ENCODE measurements around the gene NRIP1. TPM values are rescaled to one million over a fixed set of nuclear protein-coding genes. Genes with fewer than 3 reads are reported as not detected.

NRIP1 gene
- total and polyA plus RNA-seq, 2 donors (not counting 3 experiments of a cell fraction or from before 2014, with no cell fraction given), result 2.8 to 24.0 TPM

DNA sequence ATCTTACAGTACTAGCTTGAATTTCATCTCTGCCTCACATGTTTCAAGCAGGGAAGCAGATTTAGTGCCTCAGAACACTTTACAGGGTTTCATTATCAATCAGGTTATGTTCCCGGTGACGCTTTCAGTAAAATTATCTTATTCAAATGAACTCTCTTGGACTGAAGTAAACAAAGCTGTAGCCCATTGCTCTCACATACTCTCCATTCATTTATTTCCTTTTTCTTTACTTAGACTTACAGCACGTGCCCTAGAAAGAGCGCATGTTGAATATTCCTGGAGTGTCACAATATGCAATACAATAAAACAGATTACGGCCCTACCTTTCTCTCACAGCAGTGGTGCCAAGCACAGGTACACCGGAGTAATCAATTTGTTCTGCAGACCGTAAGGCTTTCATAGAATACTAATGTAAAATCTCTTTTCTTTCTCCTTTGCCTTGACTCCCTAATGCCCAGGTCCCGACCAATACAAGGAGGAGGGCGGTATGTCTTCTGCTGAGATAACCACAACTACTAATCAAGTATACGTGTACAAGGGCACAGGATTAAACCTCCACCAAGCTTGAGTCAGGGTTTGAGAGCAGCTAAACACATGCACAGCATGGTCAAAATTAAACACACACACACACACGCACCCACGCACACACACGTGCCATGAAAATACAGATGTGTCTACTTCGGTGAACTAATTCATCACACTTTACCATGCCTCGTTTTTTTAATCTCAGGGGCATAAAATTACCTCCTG, 62.8 kb downstream of the NRIP1 start:
- Histone ChIP-seq H2AFZ (ENCODE audit: low read depth, low read length) (no peak overlapping the region), H3K9me3 (replicated peaks; ENCODE audit: control insufficient read depth, insufficient read depth, low read length) (no peaks in the 10 kb centered on the region), H3K27me3 (ENCODE audit: control insufficient read depth in 2 of 2, insufficient read depth in 2 of 2, low read length in 2 of 2) (no peaks in the 10 kb centered on the region), H4K20me1 (replicated peaks; ENCODE audit: control insufficient read depth, extremely low read depth, insufficient read depth, low read length) (peaks cover 5% of the 10 kb centered on the region), H3K9ac (replicated peaks; ENCODE audit: extremely low read depth, insufficient read depth, low read length) (no peak overlapping the region), H3K4me2 (ENCODE audit: insufficient read depth, low read length) (no peak overlapping the region), H3K27ac (ENCODE audit: insufficient read depth, low read depth, low read length) (no peak overlapping the region), H3K36me3 (ENCODE audit: control insufficient read depth in 2 of 2, extremely low read depth in 1 of 2, insufficient read depth in 2 of 2, low read length in 2 of 2) (no peaks in the 10 kb centered on the region), H3K4me3 (replicated peaks in 1 of 3; ENCODE audit: insufficient read depth in 1 of 3, low read depth in 1 of 3, low read length in 3 of 3) (no peak overlapping the region), H3K79me2 (ENCODE audit: control insufficient read depth, insufficient read depth, low read length) (peaks cover 91% of the 10 kb centered on the region), H3K4me1 (ENCODE audit: control insufficient read depth, extremely low read depth, insufficient read depth, low read length) (peaks cover 14% of the 10 kb centered on the region), H3K9me1 (replicated peaks; ENCODE audit: control insufficient read depth, extremely low read depth, insufficient read depth, low read length) (no peaks in the 10 kb centered on the region)
- intact Hi-C loops (cut with micrococcal nuclease), result no loop called here
- BruUV-seq (replicated peaks), result no TSS peak
- no peak for TF ChIP-seq JUN (IDR thresholded peaks at IDR 0.05; ENCODE audit: borderline replicate concordance, insufficient read depth, insufficient read length, low read depth)
- TF ChIP-seq EZH2 (IDR thresholded peaks at IDR 0.05; ENCODE audit: borderline replicate concordance, low read depth, low read length, severe bottlenecking), result no peak
- TF ChIP-seq MYC (IDR thresholded peaks at IDR 0.05; ENCODE audit: low read depth, low read length), result no peak
- TF ChIP-seq, protein P1, sequence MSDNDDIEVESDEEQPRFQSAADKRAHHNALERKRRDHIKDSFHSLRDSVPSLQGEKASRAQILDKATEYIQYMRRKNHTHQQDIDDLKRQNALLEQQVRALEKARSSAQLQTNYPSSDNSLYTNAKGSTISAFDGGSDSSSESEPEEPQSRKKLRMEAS (IDR thresholded peaks at IDR 0.05; ENCODE audit: insufficient read depth, insufficient read length), result no peak
- TF ChIP-seq FOS (IDR thresholded peaks at IDR 0.05; ENCODE audit: borderline replicate concordance, insufficient read depth, low read length), result no peak
- TF ChIP-seq, protein P2, sequence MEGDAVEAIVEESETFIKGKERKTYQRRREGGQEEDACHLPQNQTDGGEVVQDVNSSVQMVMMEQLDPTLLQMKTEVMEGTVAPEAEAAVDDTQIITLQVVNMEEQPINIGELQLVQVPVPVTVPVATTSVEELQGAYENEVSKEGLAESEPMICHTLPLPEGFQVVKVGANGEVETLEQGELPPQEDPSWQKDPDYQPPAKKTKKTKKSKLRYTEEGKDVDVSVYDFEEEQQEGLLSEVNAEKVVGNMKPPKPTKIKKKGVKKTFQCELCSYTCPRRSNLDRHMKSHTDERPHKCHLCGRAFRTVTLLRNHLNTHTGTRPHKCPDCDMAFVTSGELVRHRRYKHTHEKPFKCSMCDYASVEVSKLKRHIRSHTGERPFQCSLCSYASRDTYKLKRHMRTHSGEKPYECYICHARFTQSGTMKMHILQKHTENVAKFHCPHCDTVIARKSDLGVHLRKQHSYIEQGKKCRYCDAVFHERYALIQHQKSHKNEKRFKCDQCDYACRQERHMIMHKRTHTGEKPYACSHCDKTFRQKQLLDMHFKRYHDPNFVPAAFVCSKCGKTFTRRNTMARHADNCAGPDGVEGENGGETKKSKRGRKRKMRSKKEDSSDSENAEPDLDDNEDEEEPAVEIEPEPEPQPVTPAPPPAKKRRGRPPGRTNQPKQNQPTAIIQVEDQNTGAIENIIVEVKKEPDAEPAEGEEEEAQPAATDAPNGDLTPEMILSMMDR (IDR thresholded peaks at IDR 0.05; ENCODE audit: extremely low read depth in 1 of 2, insufficient read depth in 1 of 2, low read depth in 1 of 2, low read length in 2 of 2), result no peak
- no peak for TF ChIP-seq POLR2A (IDR thresholded peaks at IDR 0.05; ENCODE audit: low read depth, low read length)
- no peak for TF ChIP-seq POLR2AphosphoS5 (IDR thresholded peaks at IDR 0.05; ENCODE audit: insufficient read depth, low read depth, low read length)
- TF ChIP-seq GATA2 (IDR thresholded peaks at IDR 0.05; ENCODE audit: insufficient read depth, insufficient read length, low read depth, low read length), result no peak
- CTCF ChIA-PET, result interaction anchor here (1.1 to 1.4 kb wide), 2 partner anchors 14 to 138 kb away, joined by 3 to 4 read pairs; no protein-coding TSS in a partner anchor
- DNase-seq (ENCODE audit: low read depth, low spot score) (no peak), FAIRE-seq (no peak)
- dilution Hi-C loops (cut with MboI; ENCODE audit: extremely low pct_ligation_motif_present, low sequenced_read_pairs), result no loop called here
- POLR2A ChIA-PET, result no interaction called here

Measured in endothelial cell of umbilical vein (primary cell).